HG03135 (cell line): ENCODE measurements around the gene POLR3H.
"Not testable (repeated sequence)": the region's sequence is repeated elsewhere in the genome, so short reads cannot be mapped to it uniquely, and the experiment has no call there.

Source experiments
- ATAC-seq: cut with Tn5 transposase; IDR thresholded peaks from one replicate; pipeline ENCODE4 v1.9.1; 2021; ENCODE audit warnings: mild to moderate bottlenecking, moderate library complexity; ENCODE audit not compliant: unreplicated experiment

POLR3H gene

GRCh38 chr22:41565403-41566054, 21.3 kb upstream of the POLR3H start:
- no peak for ATAC-seq

GRCh38 chr22:41564563-41564962, 20.3 kb upstream of the POLR3H start:
- no peak for ATAC-seq

DNA sequence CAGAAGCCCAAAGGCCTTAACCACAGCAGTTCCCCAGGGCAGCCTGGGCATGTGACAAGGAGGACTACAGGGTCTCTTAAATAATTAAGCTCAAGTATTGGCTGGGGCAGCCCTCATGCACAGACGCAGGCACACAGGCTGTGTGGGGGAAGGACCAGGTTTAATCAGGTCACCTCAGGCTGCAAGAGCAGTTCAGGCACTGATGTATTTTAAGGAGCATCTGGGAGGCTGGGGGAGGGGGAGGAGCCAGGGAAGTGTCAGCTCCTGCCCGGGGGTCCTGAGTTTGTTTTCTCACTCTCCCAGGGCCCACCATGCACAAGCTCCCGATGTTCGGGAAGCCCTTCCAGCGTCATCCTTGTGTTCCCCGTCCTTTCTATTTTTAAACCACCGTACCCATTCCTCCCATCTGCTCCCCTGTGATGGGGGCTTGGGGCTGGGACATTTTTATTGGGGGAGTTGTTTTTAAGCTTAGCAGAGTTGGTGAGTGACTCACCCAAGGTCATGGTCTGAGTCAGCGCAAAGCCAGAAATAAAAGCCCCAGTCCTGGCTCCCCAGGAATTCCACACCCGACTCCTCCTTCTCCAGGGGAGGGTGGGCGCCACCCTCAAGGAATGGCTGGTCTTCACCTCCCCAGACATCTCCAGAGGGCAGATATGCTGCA, 18.9 kb upstream of the POLR3H start:
- ATAC-seq: no peak

- no peak for ATAC-seq
These were observed 18.2 kb upstream of the POLR3H start for GRCh38 chr22:41562461-41562860.

GRCh38 chr22:41561788-41562187, 17.5 kb upstream of the POLR3H start:
- ATAC-seq: no peak

GRCh38 chr22:41561335-41561734, 17.1 kb upstream of the POLR3H start:
- no peak for ATAC-seq

GRCh38 chr22:41560095-41560471, 15.8 kb upstream of the POLR3H start:
- no peak for ATAC-seq

DNA sequence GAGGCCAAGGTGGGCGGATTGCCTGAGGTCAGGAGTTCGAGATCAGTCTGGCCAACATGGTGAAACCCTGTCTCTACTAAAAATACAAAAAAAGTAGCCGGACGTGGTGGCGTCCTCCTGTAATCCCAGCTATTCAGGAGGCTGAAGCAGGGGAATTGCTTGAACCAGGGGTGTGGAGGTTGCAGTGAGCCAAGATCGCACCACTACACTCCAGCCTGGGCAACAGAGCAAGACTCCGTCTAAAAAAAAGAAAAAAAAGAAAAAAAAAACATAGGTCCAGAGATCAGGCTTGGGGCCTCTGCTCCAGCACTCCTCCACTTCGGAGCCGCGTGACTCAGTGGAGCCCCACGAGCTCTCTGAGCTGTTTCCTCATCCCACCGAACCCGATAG, 14.0 kb upstream of the POLR3H start:
- not testable (repeated sequence) for ATAC-seq

GRCh38 chr22:41557401-41558240, 13.4 kb upstream of the POLR3H start:
- ATAC-seq: no peak

DNA sequence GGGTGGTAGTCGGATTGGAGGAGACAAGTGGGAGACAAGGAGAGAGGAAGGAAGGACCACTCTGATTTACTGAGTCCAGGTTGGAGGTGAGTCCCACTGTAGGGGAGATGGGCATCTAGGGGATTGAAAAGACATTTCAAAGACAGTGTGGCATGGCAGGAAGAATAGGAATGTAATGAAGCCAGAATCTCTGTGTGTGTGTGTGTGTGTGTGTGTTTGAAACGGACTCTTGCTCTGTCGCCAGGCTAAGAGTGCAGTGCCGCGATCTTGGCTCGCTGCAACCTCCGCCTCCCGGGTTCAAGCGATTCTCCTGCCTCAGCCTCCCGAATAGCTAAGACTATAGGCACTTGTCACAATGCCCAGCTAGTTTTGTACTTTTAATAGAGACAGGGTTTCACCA, 12.3 kb upstream of the POLR3H start:
- no peak for ATAC-seq

- no peak for ATAC-seq
These were observed 11.2 kb upstream of the POLR3H start for GRCh38 chr22:41555325-41555982.

GRCh38 chr22:41551877-41552582, 7.8 kb upstream of the POLR3H start:
- ATAC-seq: no peak

GRCh38 chr22:41550952-41551491, 6.8 kb upstream of the POLR3H start:
- ATAC-seq: no peak

DNA sequence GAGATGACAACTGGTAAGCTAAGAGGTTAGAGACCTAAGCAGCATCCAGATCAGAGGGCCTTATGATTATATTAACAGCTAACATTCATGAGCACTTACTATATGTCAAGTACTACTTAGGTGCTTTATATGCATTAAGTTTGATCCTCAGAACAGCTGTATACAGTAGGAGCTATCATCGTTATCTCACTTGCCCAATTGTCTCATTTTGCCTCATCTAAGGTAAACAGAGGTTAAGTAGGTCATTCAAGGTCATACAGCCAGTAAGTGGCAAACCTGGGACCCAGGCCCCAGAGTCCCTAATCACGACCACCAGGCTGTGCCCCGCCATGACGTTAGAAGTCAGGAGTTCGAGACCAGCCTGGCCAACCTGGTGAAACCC, 4.6 kb upstream of the POLR3H start:
- no peak for ATAC-seq

- no peak for ATAC-seq
These were observed 604 bp upstream of the POLR3H start for GRCh38 chr22:41544671-41545476.

- no peak for ATAC-seq
These were observed 2.0 kb downstream of the POLR3H start for GRCh38 chr22:41542224-41542623.

GRCh38 chr22:41541484-41541883, 2.8 kb downstream of the POLR3H start:
- no peak for ATAC-seq

DNA sequence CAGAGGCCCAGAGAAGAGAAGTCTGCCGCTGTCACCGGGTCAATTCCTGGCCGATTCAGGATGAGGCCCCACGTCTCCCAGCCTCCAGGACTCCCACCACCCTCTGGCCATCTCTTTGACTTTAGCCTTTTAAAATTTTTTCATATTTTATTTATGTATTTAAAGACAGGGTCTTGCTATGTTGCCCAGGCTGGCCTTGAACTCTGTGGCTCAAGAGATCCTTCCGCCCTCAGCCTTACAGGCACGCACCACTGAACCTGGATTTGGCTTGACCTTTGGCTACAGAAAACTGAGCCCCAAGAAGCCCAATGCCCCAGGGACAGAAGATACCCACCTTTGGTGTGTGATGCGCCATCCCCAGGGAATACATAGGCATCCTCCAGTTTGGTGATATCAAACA, 3.9 kb downstream of the POLR3H start:
- ATAC-seq: no peak

DNA sequence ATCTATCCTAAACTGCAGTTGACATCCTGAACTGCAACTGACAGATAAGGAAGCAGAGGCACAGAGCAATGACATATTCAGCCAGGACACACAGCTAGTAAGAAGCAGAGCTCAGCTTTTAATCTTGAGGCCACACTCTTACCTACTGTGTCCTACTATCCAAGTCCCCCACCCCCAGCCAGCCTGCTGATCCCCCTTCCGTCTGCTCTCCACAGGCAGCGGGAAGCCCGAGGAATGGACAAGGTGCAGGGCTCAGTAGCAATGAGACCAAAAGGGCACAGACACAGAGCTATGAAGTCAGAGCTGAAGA, 4.3 kb downstream of the POLR3H start:
- no peak for ATAC-seq
